Fibroblast of lung (primary cell): ENCODE results near the gene ABL2. TPM values are rescaled to one million over a fixed set of nuclear protein-coding genes. Genes with fewer than 3 reads are reported as not detected.
A peak's percentile ranks its signal among the peaks of the same experiment; 100 is the strongest.
"Not testable (repeated sequence)": the region's sequence is repeated elsewhere in the genome, so short reads cannot be mapped to it uniquely, and the experiment has no call there.

ENCODE experiments used
- DNase-seq, 2 donors: peaks; one replicate each; pipeline versions ENCODE4 v3.0.0 to v3.0.0-alpha.2; 2010; ENCODE audit warnings: low read depth in 2 of 2
- H2AFZ ChIP-seq: 2 replicates; pipeline ENCODE4 v1.5.1; 2012; ENCODE audit warnings: low read length, control low read depth, inconsistent platforms
- H3K27ac ChIP-seq: 2 replicates; pipeline ENCODE4 v1.5.1; 2011; ENCODE audit warnings: low read length, control low read depth; ENCODE audit not compliant: insufficient read depth
- H3K27me3 ChIP-seq: 2 replicates; pipeline ENCODE4 v1.5.1; 2011; ENCODE audit warnings: mild to moderate bottlenecking, low read length; ENCODE audit not compliant: control insufficient read depth, insufficient read depth
- H3K36me3 ChIP-seq: 2 replicates; pipeline ENCODE4 v1.5.1; 2011; ENCODE audit warnings: low read length; ENCODE audit not compliant: control insufficient read depth, insufficient read depth
- H3K4me1 ChIP-seq: 2 replicates; pipeline ENCODE4 v1.5.1; 2011; ENCODE audit warnings: low read length; ENCODE audit not compliant: control insufficient read depth, insufficient read depth; ENCODE audit errors: extremely low read depth
- H3K4me2 ChIP-seq: 2 replicates; pipeline ENCODE4 v1.5.1; 2011; ENCODE audit warnings: low read length, control low read depth; ENCODE audit not compliant: insufficient read depth; ENCODE audit errors: extremely low read depth
- H3K4me3 ChIP-seq, 4 experiments: fragments of 200-600 bp in 1 of 4; sonication (generic) in 1 of 4; replicated peaks in 1 of 4; 2 replicates each; pipeline ENCODE4 v1.5.1; 2011 to 2016; ENCODE audit warnings: low read length in 4 of 4, low read depth in 3 of 4, mild to moderate bottlenecking in 3 of 4, control low read depth in 2 of 4, inconsistent platforms in 1 of 4, mixed read lengths in 1 of 4; ENCODE audit not compliant: insufficient read depth in 1 of 4; ENCODE audit errors: control extremely low read depth in 1 of 4
- H3K79me2 ChIP-seq: 2 replicates; pipeline ENCODE4 v1.5.1; 2012; ENCODE audit warnings: mild to moderate bottlenecking, low read length, inconsistent platforms; ENCODE audit not compliant: control insufficient read depth, insufficient read depth
- H3K9ac ChIP-seq: 2 replicates; pipeline ENCODE4 v1.5.1; 2011; ENCODE audit warnings: mild to moderate bottlenecking, low read length, control low read depth; ENCODE audit not compliant: insufficient read depth
- H3K9me3 ChIP-seq: 2 replicates; pipeline ENCODE4 v1.5.1; 2012; ENCODE audit warnings: low read depth, low read length; ENCODE audit not compliant: control insufficient read depth, insufficient read depth
- H4K20me1 ChIP-seq: 2 replicates; pipeline ENCODE4 v1.5.1; 2011; ENCODE audit warnings: low read length; ENCODE audit not compliant: control insufficient read depth, insufficient read depth; ENCODE audit errors: extremely low read depth
- EZH2 ChIP-seq: IDR thresholded peaks from 2 replicates; pipeline ENCODE4 v1.5.1; 2012; ENCODE audit warnings: low read length, control low read depth, mild to moderate bottlenecking; ENCODE audit errors: missing control alignments
- polyA plus RNA-seq, 2 donors: library from polyadenylated mRNA; depleted of rRNA in 1 of 2; stranded (reverse) in 1 of 2; unstranded in 1 of 2; fragments of >200 nt; gene quantifications; 2 replicates each; pipeline ENCODE4 v1.2.1, GENCODE V29; 2011 to 2012; ENCODE audit warnings: missing spikeins in 1 of 2
- total RNA-seq: library from RNA; depleted of rRNA; stranded (reverse); fragments of >200 nt; gene quantifications from 2 replicates; pipeline ENCODE4 v1.2.1, GENCODE V29; 2014
- TF ChIP-seq, protein P1 (sequence below), 2 donors: IDR thresholded peaks in 1 of 2; conservative IDR thresholded peaks in 1 of 2; 1 replicate in 1 of 2; 2 replicates in 1 of 2; pipeline ENCODE4 v1.5.1; 2011 to 2012; ENCODE audit warnings: low read length in 2 of 2, control low read depth in 1 of 2, inconsistent platforms in 1 of 2, low read depth in 1 of 2, mild to moderate bottlenecking in 1 of 2

The ABL2 gene
- total and polyA plus RNA-seq, 2 donors (not counting 1 experiment from before 2014, with no cell fraction given): 36.1 to 85.4 TPM

DNA sequence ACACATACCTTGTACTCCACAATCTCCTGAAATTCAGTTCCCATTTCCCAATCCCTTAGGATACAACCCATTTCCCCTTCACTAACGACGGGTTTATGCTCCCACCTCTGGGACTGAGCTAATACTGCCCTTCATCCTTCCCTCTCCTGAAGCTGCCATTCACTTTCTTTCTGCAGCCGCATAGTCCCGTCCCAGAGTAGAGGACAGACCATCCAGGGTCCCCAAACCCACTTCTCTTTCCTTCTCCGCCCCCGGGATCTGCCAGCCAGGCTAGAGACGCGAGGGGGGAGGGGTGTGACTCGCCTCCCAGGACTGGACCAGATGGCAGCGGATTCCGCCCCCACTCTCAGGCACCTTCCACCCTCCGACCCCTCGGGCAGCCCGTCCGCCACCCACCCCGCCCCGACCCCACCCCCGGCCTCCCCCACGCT is 679 bp downstream of the ABL2 start:
- Histone ChIP-seq H3K9me3 (no peaks in the 10 kb centered on the region), H3K27ac (peak overlapping the region; percentile 64), H3K27me3 (no peaks in the 10 kb centered on the region), H3K79me2 (peaks cover 35% of the 10 kb centered on the region), H2AFZ (peak overlapping the region; percentile 43), H3K4me1 (peaks cover 10% of the 10 kb centered on the region), H4K20me1 (no peaks in the 10 kb centered on the region), H3K9ac (peak overlapping the region; percentile 83), H3K4me3 (peak overlapping the region; percentile 70 to 84 (median 76)), H3K36me3 (no peaks in the 10 kb centered on the region), H3K4me2 (peak overlapping the region; percentile 82)
- TF ChIP-seq EZH2: no peak
- TF ChIP-seq, protein P1, sequence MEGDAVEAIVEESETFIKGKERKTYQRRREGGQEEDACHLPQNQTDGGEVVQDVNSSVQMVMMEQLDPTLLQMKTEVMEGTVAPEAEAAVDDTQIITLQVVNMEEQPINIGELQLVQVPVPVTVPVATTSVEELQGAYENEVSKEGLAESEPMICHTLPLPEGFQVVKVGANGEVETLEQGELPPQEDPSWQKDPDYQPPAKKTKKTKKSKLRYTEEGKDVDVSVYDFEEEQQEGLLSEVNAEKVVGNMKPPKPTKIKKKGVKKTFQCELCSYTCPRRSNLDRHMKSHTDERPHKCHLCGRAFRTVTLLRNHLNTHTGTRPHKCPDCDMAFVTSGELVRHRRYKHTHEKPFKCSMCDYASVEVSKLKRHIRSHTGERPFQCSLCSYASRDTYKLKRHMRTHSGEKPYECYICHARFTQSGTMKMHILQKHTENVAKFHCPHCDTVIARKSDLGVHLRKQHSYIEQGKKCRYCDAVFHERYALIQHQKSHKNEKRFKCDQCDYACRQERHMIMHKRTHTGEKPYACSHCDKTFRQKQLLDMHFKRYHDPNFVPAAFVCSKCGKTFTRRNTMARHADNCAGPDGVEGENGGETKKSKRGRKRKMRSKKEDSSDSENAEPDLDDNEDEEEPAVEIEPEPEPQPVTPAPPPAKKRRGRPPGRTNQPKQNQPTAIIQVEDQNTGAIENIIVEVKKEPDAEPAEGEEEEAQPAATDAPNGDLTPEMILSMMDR (conservative IDR thresholded peaks at IDR 0.05 in 1 of 2, IDR thresholded peaks at IDR 0.05 in 1 of 2; ENCODE audit: low read depth in 1 of 2, low read length in 2 of 2): no peak
- DNase-seq: peak; percentile 21 to 36

DNA sequence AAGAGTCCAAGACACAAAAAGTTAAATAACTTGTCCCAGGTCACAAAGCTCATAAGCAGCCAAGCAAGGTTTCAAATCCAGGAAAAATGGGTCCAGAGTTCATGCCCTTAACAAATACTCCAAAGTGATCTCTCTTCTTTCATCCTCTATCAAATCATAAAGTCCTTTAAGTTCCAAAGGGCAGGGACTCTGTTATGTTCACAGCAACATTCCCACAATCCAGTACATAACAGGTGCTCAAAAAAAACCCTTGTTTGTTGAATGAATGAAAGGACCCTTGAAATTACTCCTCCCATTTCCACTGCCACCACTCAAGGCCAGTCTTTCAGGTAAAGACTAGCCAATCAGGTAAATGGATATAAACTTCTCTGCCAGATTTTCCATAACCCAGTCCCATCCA is 2.7 kb downstream of the ABL2 start:
- H3K27me3 ChIP-seq: no peaks in the 10 kb centered on the region

DNA sequence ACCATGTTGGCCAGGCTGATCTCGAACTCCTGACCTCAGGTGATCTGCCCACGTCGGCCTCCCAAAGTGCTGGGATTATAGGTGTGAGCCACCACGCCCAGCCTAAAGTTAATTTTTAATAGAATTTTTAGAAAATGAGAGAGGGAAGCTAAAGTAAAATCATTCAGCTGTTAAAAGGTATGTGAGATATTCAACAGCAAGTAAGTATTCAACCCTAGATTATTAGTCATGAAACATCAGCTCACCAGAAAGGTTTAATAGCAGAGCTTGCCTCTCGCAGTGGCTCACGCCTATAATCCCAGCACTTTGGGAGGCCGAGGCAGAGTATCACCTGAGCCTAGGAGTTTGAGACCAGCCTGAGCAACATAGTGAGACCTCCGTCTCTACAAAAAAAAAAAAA is 5.0 kb downstream of the ABL2 start:
- not testable (repeated sequence) for H3K27ac ChIP-seq, H3K4me1 ChIP-seq, H3K4me2 ChIP-seq, H3K9me3 ChIP-seq, H3K36me3 ChIP-seq, H3K27me3 ChIP-seq, H3K9ac ChIP-seq, H2AFZ ChIP-seq, DNase-seq, H4K20me1 ChIP-seq, H3K4me3 ChIP-seq
- peaks cover 51% of the 10 kb centered on the region for H3K79me2 ChIP-seq

More for the DNA sequence above, 2.7 kb downstream of the ABL2 start:
- Histone ChIP-seq H3K4me2 (no peak overlapping the region), H3K36me3 (no peaks in the 10 kb centered on the region), H3K4me1 (peaks cover 3% of the 10 kb centered on the region), H4K20me1 (no peaks in the 10 kb centered on the region), H3K27ac (no peak overlapping the region), H2AFZ (no peak overlapping the region), H3K9ac (no peak overlapping the region), H3K79me2 (peaks cover 44% of the 10 kb centered on the region), H3K4me3 (no peak overlapping the region), H3K9me3 (no peaks in the 10 kb centered on the region)
- TF ChIP-seq EZH2: no peak
- TF ChIP-seq, protein P1 (conservative IDR thresholded peaks at IDR 0.05 in 1 of 2, IDR thresholded peaks at IDR 0.05 in 1 of 2; ENCODE audit: low read depth in 1 of 2, low read length in 2 of 2): no peak
- DNase-seq: no peak

DNA sequence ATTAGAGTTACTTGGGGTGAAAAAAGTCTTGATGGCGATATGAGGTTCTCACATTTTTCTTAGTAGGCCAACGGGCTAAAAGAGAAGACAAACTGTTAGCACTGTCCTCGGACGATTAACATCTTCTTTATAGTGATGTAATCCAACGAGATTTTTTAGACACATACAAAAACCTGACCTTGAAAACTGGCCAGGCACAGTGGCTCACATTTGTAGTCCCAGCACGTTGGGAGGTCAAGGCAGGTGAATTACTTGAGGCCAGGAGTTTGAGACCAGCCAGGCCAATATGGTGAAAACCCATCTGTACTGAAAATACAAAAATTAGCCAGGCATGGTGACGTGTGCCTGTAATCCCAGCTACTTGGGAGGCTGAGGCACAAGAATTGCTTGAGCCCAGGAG is 8.4 kb downstream of the ABL2 start:
- not testable (repeated sequence) for H3K4me2 ChIP-seq, DNase-seq, H3K4me1 ChIP-seq, H4K20me1 ChIP-seq, H3K36me3 ChIP-seq, H2AFZ ChIP-seq, H3K27ac ChIP-seq, H3K9ac ChIP-seq, H3K27me3 ChIP-seq, H3K4me3 ChIP-seq, H3K9me3 ChIP-seq
- peaks cover 29% of the 10 kb centered on the region for H3K79me2 ChIP-seq
